H9 (cell line): ENCODE data around the gene PPARGC1A. TPM values are rescaled to one million over a fixed set of nuclear protein-coding genes. Genes with fewer than 3 reads are reported as not detected.

Source experiments
- DNase-seq: peaks from one replicate; pipeline ENCODE4 v3.0.0-alpha.2; 2017
- H2AFZ ChIP-seq: one replicate; pipeline ENCODE4 v1.6.1; 2013; ENCODE audit warnings: mild to moderate bottlenecking, low read length, control low read depth, moderate library complexity
- H2AK5ac ChIP-seq: 2 replicates; pipeline ENCODE4 v1.6.1; 2013; ENCODE audit warnings: low read length, control low read depth, mixed read lengths; ENCODE audit not compliant: insufficient read length
- H2BK120ac ChIP-seq: one replicate; pipeline ENCODE4 v1.6.1; 2013; ENCODE audit warnings: low read depth, mild to moderate bottlenecking, low read length, control low read depth, inconsistent platforms; ENCODE audit not compliant: poor library complexity, severe bottlenecking
- H2BK12ac ChIP-seq: 2 replicates; pipeline ENCODE4 v1.6.1; 2013; ENCODE audit warnings: low read length, control low read depth, mixed read lengths, low read depth; ENCODE audit not compliant: insufficient read length
- H2BK15ac ChIP-seq: 2 replicates; pipeline ENCODE4 v1.6.1; 2013; ENCODE audit warnings: low read depth, low read length, control low read depth
- H2BK20ac ChIP-seq: one replicate; pipeline ENCODE4 v1.6.1; 2013; ENCODE audit warnings: low read depth, mild to moderate bottlenecking, low read length, control low read depth, inconsistent platforms; ENCODE audit not compliant: poor library complexity, severe bottlenecking
- H2BK5ac ChIP-seq: 2 replicates; pipeline ENCODE4 v1.6.1; 2013; ENCODE audit warnings: low read length, control low read depth, mixed read lengths; ENCODE audit not compliant: insufficient read length
- H3K14ac ChIP-seq: 2 replicates; pipeline ENCODE4 v1.6.1; 2013; ENCODE audit warnings: low read length, control low read depth; ENCODE audit not compliant: insufficient read depth
- H3K18ac ChIP-seq: 2 replicates; pipeline ENCODE4 v1.6.1; 2013; ENCODE audit warnings: low read depth, mild to moderate bottlenecking, mixed read lengths, low read length, control low read depth; ENCODE audit not compliant: insufficient read length
- H3K23ac ChIP-seq: 2 replicates; pipeline ENCODE4 v1.6.1; 2013; ENCODE audit warnings: low read length, control low read depth, mixed read lengths, low read depth; ENCODE audit not compliant: insufficient read length
- H3K23me2 ChIP-seq: 2 replicates; pipeline ENCODE4 v1.6.1; 2013; ENCODE audit warnings: low read depth, mild to moderate bottlenecking, mixed read lengths, low read length, control low read depth; ENCODE audit not compliant: insufficient read length, poor library complexity, severe bottlenecking
- H3K27ac ChIP-seq: 2 replicates; pipeline ENCODE4 v1.5.1; 2013; ENCODE audit warnings: low read length, control low read depth, mixed read lengths, low read depth; ENCODE audit not compliant: insufficient read length
- H3K27me3 ChIP-seq: 2 replicates; pipeline ENCODE4 v1.6.1; 2013; ENCODE audit warnings: low read length, control low read depth, inconsistent platforms; ENCODE audit not compliant: insufficient read depth
- H3K4ac ChIP-seq: 2 replicates; pipeline ENCODE4 v1.6.1; 2013; ENCODE audit warnings: low read depth, mild to moderate bottlenecking, control low read depth, inconsistent platforms, low read length, moderate library complexity
- H3K4me1 ChIP-seq: 2 replicates; pipeline ENCODE4 v1.6.1; 2013; ENCODE audit warnings: low read length, control low read depth, inconsistent platforms; ENCODE audit not compliant: insufficient read depth
- H3K4me2 ChIP-seq: 2 replicates; pipeline ENCODE4 v1.6.1; 2013; ENCODE audit warnings: low read length, control low read depth, mixed read lengths; ENCODE audit not compliant: insufficient read length, insufficient read depth
- H3K56ac ChIP-seq: 2 replicates; pipeline ENCODE4 v1.6.1; 2013; ENCODE audit warnings: low read depth, mild to moderate bottlenecking, mixed read lengths, low read length, control low read depth; ENCODE audit not compliant: insufficient read length
- H3K79me1 ChIP-seq: 2 replicates; pipeline ENCODE4 v1.6.1; 2013; ENCODE audit warnings: low read depth, mild to moderate bottlenecking, moderate library complexity, low read length, control low read depth, inconsistent platforms; ENCODE audit not compliant: insufficient read depth, poor library complexity, severe bottlenecking
- H3K79me2 ChIP-seq: 2 replicates; pipeline ENCODE4 v1.6.1; 2013; ENCODE audit warnings: low read length, control low read depth, inconsistent platforms; ENCODE audit not compliant: insufficient read depth
- H3K9ac ChIP-seq: 2 replicates; pipeline ENCODE4 v1.6.1; 2013; ENCODE audit warnings: low read length, control low read depth, mixed read lengths; ENCODE audit not compliant: insufficient read length; ENCODE audit errors: extremely low read depth
- H3K9me3 ChIP-seq: one replicate; pipeline ENCODE4 v1.6.1; 2013; ENCODE audit warnings: low read depth, low read length, inconsistent platforms; ENCODE audit not compliant: control insufficient read depth
- H3T11ph ChIP-seq: one replicate; pipeline ENCODE4 v1.6.1; 2013; ENCODE audit warnings: mild to moderate bottlenecking, low read length, control low read depth, inconsistent platforms
- H4K20me1 ChIP-seq: one replicate; pipeline ENCODE4 v1.6.1; 2013; ENCODE audit not compliant: control insufficient read depth, insufficient read length, insufficient read depth
- H4K5ac ChIP-seq: 2 replicates; pipeline ENCODE4 v1.6.1; 2013; ENCODE audit warnings: low read depth, mild to moderate bottlenecking, mixed read lengths, low read length, control low read depth; ENCODE audit not compliant: insufficient read length
- H4K8ac ChIP-seq: replicated peaks from 2 replicates; pipeline ENCODE4 v1.6.1; 2013; ENCODE audit warnings: low read length, control low read depth, mixed read lengths, low read depth; ENCODE audit not compliant: insufficient read length
- H4K91ac ChIP-seq: 2 replicates; pipeline ENCODE4 v1.6.1; 2013; ENCODE audit warnings: low read depth, mild to moderate bottlenecking, moderate library complexity, mixed read lengths, low read length, control low read depth; ENCODE audit not compliant: insufficient read length
- H3K27ac Mint-ChIP-seq, 3 experiments: 2 replicates in 2 of 3; 3 replicates in 1 of 3; pipeline ENCODE4 v1.8.0; 2020 to 2021; ENCODE audit warnings: mixed read lengths in 3 of 3, mild to moderate bottlenecking in 1 of 3, moderate library complexity in 1 of 3
- H3K27me3 Mint-ChIP-seq: 2 replicates; pipeline ENCODE4 v1.8.0; 2021; ENCODE audit warnings: low read depth, mild to moderate bottlenecking, moderate library complexity, mixed read lengths
- H3K36me3 Mint-ChIP-seq, 3 experiments: 2 replicates in 2 of 3; 3 replicates in 1 of 3; pipeline ENCODE4 v1.8.0; 2020 to 2021; ENCODE audit warnings: low read depth in 3 of 3, mixed read lengths in 3 of 3; ENCODE audit not compliant: insufficient read depth in 1 of 3
- H3K4me1 Mint-ChIP-seq, 2 experiments: 2 replicates each; pipeline ENCODE4 v1.8.0; 2020; ENCODE audit warnings: mixed read lengths in 2 of 2
- H3K4me3 Mint-ChIP-seq, 2 experiments: 2 replicates in 1 of 2; 3 replicates in 1 of 2; pipeline ENCODE4 v1.8.0; 2020 to 2021; ENCODE audit warnings: mild to moderate bottlenecking in 2 of 2, mixed read lengths in 2 of 2, moderate library complexity in 1 of 2
- H3K9me3 Mint-ChIP-seq, 2 experiments: 2 replicates in 1 of 2; 3 replicates in 1 of 2; pipeline ENCODE4 v1.8.0; 2020; ENCODE audit warnings: mild to moderate bottlenecking in 2 of 2, mixed read lengths in 2 of 2, moderate library complexity in 1 of 2
- WGBS: extraction: QIAGEN DNeasy Blood & Tissue Kit; methylation state at CpG from one replicate; pipeline ENCODE4 v1.1.7; 2013; ENCODE audit warnings: missing lambda C conversion rate, low lambda C conversion rate, mixed read lengths; ENCODE audit not compliant: insufficient read length; ENCODE audit errors: extremely low coverage; 5-methylcytosine and 5-hydroxymethylcytosine counted together
- total RNA-seq: library from RNA; stranded (reverse); gene quantifications from 2 replicates; pipeline ENCODE4 v1.2.1, GENCODE V29; 2021
- TF ChIP-seq, protein P1 (sequence below): fragments of 200-600 bp; sonication (generic); conservative IDR thresholded peaks from 3 replicates; pipeline ENCODE4 v1.8.0; 2021; ENCODE audit warnings: antibody characterized with exemption, mild to moderate bottlenecking

Gene PPARGC1A
- total RNA-seq, 1 experiment from 2014 or later = 1.7 TPM

DNA sequence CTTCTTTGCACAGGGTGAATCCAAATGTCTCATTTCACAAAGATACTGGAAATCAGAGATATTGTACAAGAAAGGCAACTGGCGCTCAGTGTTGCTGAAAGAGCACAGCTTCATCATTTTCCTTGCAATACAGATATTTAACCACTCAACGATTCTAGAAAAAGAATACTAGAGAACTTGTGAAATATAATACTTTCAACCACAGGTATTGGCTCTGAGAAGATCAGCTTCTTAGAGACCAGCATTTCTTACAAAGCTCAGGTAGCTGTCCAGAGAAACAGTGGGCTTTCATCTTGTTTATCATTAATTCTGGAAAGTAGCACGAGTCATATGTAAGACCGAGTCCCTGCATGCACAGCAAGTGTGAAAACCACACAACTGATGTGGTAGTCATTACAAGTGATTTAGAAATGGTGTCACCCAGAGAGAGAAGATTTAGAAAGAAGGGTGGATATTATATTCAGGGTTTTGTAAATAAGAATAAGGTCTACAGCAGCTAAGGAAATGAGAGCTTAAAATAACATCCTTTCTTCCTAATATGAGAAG, 7.8 kb upstream of the PPARGC1A start:
- Mint-ChIP-seq H3K9me3 (no peaks in the 10 kb centered on the region), H3K27ac (no peak overlapping the region), H3K36me3 (no peaks in the 10 kb centered on the region), H3K4me3 (no peak overlapping the region), H3K4me1 (peaks cover 3 to 6% of the 10 kb centered on the region in 2 experiments), H3K27me3 (no peaks in the 10 kb centered on the region)
- no peak overlapping the region for H3T11ph ChIP-seq
- no peak overlapping the region for H2BK120ac ChIP-seq
- H3K23me2 ChIP-seq = no peaks in the 10 kb centered on the region
- TF ChIP-seq, protein P1, sequence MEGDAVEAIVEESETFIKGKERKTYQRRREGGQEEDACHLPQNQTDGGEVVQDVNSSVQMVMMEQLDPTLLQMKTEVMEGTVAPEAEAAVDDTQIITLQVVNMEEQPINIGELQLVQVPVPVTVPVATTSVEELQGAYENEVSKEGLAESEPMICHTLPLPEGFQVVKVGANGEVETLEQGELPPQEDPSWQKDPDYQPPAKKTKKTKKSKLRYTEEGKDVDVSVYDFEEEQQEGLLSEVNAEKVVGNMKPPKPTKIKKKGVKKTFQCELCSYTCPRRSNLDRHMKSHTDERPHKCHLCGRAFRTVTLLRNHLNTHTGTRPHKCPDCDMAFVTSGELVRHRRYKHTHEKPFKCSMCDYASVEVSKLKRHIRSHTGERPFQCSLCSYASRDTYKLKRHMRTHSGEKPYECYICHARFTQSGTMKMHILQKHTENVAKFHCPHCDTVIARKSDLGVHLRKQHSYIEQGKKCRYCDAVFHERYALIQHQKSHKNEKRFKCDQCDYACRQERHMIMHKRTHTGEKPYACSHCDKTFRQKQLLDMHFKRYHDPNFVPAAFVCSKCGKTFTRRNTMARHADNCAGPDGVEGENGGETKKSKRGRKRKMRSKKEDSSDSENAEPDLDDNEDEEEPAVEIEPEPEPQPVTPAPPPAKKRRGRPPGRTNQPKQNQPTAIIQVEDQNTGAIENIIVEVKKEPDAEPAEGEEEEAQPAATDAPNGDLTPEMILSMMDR = no peak
- no peak overlapping the region for H2AK5ac ChIP-seq
- no peak overlapping the region for H2BK12ac ChIP-seq
- no peak overlapping the region for H3K23ac ChIP-seq
- no peak overlapping the region for H3K14ac ChIP-seq
- H3K4me2 ChIP-seq = no peak overlapping the region
- H3K79me1 ChIP-seq = no peaks in the 10 kb centered on the region
- no peak overlapping the region for H3K27ac ChIP-seq
- no peak overlapping the region for H4K5ac ChIP-seq
- WGBS = no CpG with 5 or more reads among the region's 4 CpGs
- no peak overlapping the region for H2AFZ ChIP-seq
- no peaks in the 10 kb centered on the region for H4K20me1 ChIP-seq
- H3K4ac ChIP-seq = no peak overlapping the region
- no peak overlapping the region for H3K56ac ChIP-seq
- H3K9me3 ChIP-seq = no peaks in the 10 kb centered on the region
- H3K18ac ChIP-seq = no peak overlapping the region
- no peak overlapping the region for H4K8ac ChIP-seq
- no peak overlapping the region for H4K91ac ChIP-seq
- H3K9ac ChIP-seq = no peak overlapping the region
- H2BK15ac ChIP-seq = no peak overlapping the region
- H2BK20ac ChIP-seq = no peak overlapping the region
- H3K27me3 ChIP-seq = no peaks in the 10 kb centered on the region
- no peak overlapping the region for H2BK5ac ChIP-seq
- H3K79me2 ChIP-seq = no peaks in the 10 kb centered on the region
- DNase-seq = no peak
- no peaks in the 10 kb centered on the region for H3K4me1 ChIP-seq
